Measurements from ENCODE around the gene TMEM181.

DNA sequence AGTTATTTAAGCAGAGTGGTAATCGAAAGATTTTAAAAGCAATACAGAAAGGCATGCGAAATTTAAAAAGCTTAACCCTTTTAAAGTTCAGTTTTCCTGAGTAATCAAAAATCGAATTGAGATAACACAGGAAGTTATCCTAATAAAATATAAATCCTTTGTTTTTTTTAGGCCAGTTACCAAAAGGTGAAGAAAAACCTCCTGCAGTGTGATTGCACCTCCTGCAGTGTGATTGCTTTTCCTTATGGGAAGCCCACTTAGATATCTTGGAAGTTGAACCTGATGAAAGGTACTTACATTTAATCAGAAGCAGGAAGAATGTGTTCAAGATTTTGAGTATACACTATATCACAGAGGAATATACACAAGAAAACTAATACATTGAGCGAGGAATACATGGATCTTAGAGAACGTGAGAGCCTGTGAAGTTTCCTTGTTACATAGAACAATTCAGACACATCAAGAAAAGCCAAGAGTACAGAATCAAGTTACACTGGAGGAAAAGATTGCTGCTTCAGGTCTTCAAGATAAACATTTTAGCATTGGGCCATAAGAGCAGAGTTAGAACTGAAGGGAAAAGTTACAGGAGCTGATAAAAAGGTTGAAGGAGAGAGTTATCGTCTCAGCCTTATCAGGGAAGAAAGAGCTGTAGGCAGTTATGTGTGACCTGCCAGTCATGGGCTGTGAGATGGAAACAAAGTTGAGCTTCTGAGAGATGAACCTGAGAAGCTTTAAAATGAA is 7.7 kb upstream of the TMEM181 start:
- TF ChIP-seq, protein P1, sequence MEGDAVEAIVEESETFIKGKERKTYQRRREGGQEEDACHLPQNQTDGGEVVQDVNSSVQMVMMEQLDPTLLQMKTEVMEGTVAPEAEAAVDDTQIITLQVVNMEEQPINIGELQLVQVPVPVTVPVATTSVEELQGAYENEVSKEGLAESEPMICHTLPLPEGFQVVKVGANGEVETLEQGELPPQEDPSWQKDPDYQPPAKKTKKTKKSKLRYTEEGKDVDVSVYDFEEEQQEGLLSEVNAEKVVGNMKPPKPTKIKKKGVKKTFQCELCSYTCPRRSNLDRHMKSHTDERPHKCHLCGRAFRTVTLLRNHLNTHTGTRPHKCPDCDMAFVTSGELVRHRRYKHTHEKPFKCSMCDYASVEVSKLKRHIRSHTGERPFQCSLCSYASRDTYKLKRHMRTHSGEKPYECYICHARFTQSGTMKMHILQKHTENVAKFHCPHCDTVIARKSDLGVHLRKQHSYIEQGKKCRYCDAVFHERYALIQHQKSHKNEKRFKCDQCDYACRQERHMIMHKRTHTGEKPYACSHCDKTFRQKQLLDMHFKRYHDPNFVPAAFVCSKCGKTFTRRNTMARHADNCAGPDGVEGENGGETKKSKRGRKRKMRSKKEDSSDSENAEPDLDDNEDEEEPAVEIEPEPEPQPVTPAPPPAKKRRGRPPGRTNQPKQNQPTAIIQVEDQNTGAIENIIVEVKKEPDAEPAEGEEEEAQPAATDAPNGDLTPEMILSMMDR (IDR thresholded peaks at IDR 0.05; ENCODE audit: poor library complexity): no peak
- TF ChIP-seq EZH2 (IDR thresholded peaks at IDR 0.05; ENCODE audit: borderline replicate concordance) (no peak), EZH2phosphoT487 (IDR thresholded peaks at IDR 0.05; ENCODE audit: low read depth, severe bottlenecking, unreplicated experiment) (no peak)
